Glutamatergic neuron (in vitro differentiated cells): Measurements from ENCODE around the gene DAPL1. TPM values are rescaled to one million over a fixed set of nuclear protein-coding genes. Genes with fewer than 3 reads are reported as not detected.

ENCODE experiments used
- DNase-seq: peaks from one replicate; pipeline ENCODE4 v3.0.0; 2022
- H3K27ac Mint-ChIP-seq: one replicate; pipeline ENCODE4 v1.8.0; 2020; ENCODE audit warnings: mild to moderate bottlenecking, mixed read lengths, inconsistent platforms; ENCODE audit not compliant: unreplicated experiment
- H3K27me3 Mint-ChIP-seq: one replicate; pipeline ENCODE4 v1.8.0; 2020; ENCODE audit warnings: mild to moderate bottlenecking, moderate library complexity, mixed read lengths, inconsistent platforms; ENCODE audit not compliant: unreplicated experiment
- H3K36me3 Mint-ChIP-seq: one replicate; pipeline ENCODE4 v1.8.0; 2020; ENCODE audit warnings: mild to moderate bottlenecking, mixed read lengths, inconsistent platforms; ENCODE audit not compliant: unreplicated experiment
- H3K4me1 Mint-ChIP-seq: one replicate; pipeline ENCODE4 v1.8.0; 2020; ENCODE audit warnings: mild to moderate bottlenecking, low read depth, mixed read lengths, inconsistent platforms; ENCODE audit not compliant: unreplicated experiment
- H3K4me3 Mint-ChIP-seq: one replicate; pipeline ENCODE4 v1.8.0; 2020; ENCODE audit warnings: mild to moderate bottlenecking, mixed read lengths, inconsistent platforms; ENCODE audit not compliant: unreplicated experiment
- H3K9me3 Mint-ChIP-seq: one replicate; pipeline ENCODE4 v1.8.0; 2020; ENCODE audit warnings: mild to moderate bottlenecking, moderate library complexity, mixed read lengths, inconsistent platforms; ENCODE audit not compliant: unreplicated experiment
- CTCF ChIP-seq: fragments of 200-600 bp; sonication (generic); IDR thresholded peaks from one replicate; pipeline ENCODE4 v1.5.0; 2021; ENCODE audit not compliant: partially characterized antibody, unreplicated experiment
- total RNA-seq: library from RNA; stranded (reverse); fragmentation: NEBNext Ultra II Directional; extraction: Animal tissue kit (Norgen Biotek cat#: 25700); gene quantifications from one replicate; pipeline ENCODE4 v1.2.1, GENCODE V29; 2021; ENCODE audit not compliant: unreplicated experiment

Gene DAPL1
- total RNA-seq, 1 donor from 2014 or later = not detected

- H3K27ac Mint-ChIP-seq = no peak overlapping the region
- H3K36me3 Mint-ChIP-seq = no peaks in the 10 kb centered on the region
- H3K4me1 Mint-ChIP-seq = no peaks in the 10 kb centered on the region
- H3K4me3 Mint-ChIP-seq = no peak overlapping the region
- no peaks in the 10 kb centered on the region for H3K9me3 Mint-ChIP-seq
- no peak for TF ChIP-seq CTCF
- no peak for DNase-seq
- H3K27me3 Mint-ChIP-seq = no peaks in the 10 kb centered on the region
These were observed 38.1 kb upstream of the DAPL1 start for GRCh38 chr2:158756976-158757375.

DNA sequence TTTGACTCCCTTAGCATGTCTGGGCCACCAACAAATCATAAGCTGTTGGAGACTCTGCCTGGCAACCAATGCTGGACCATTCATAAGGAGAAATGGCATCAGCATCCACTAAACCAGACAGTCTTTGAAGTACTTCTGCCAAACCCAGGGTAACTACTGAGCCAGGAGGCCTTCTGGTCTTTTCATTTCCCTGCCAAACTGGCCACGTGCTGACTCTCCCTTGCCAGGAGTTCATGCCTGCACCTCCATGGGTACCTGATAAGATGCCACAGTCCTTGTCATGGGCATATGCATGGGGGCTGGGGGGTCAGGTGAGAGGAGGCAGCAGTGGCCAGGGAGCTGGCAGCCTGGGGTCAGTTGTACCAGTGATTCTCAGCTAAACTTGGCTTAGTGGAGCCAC lies 34.2 kb upstream of the DAPL1 start:
- H3K4me1 Mint-ChIP-seq = peaks cover 3% of the 10 kb centered on the region
- TF ChIP-seq CTCF = no peak
- H3K9me3 Mint-ChIP-seq = no peaks in the 10 kb centered on the region
- H3K27ac Mint-ChIP-seq = no peak overlapping the region
- H3K36me3 Mint-ChIP-seq = no peaks in the 10 kb centered on the region
- H3K4me3 Mint-ChIP-seq = no peak overlapping the region
- no peaks in the 10 kb centered on the region for H3K27me3 Mint-ChIP-seq
- DNase-seq = no peak

DNA sequence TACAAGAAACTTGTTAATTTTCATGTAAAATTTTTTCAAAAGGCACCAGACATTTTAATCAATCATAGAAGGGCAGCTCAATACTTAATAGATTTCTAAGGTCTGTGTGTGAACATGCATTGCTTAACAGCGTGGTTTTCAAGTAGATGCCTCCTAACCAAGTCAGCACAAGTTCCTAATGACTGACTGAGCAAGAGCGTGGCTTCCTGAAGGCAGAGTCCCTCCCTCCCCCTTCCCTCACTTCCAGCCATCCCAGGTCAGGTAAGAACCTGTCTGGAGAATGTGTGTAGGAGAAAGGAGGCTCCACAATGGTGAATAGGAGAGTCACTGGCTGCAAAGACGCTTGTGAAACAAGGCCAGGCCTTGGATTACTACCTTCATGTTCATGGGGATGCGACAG lies 33.5 kb upstream of the DAPL1 start:
- DNase-seq = no peak
- H3K27me3 Mint-ChIP-seq = no peaks in the 10 kb centered on the region
- peaks cover 2% of the 10 kb centered on the region for H3K9me3 Mint-ChIP-seq
- peaks cover 8% of the 10 kb centered on the region for H3K4me1 Mint-ChIP-seq
- no peak overlapping the region for H3K4me3 Mint-ChIP-seq
- no peaks in the 10 kb centered on the region for H3K36me3 Mint-ChIP-seq
- no peak for TF ChIP-seq CTCF
- no peak overlapping the region for H3K27ac Mint-ChIP-seq

GRCh38 chr2:158762336-158762735 lies 32.8 kb upstream of the DAPL1 start:
- Mint-ChIP-seq H3K9me3 (peaks cover 2% of the 10 kb centered on the region), H3K4me3 (no peak overlapping the region), H3K27me3 (no peaks in the 10 kb centered on the region), H3K27ac (no peak overlapping the region), H3K36me3 (no peaks in the 10 kb centered on the region), H3K4me1 (peaks cover 9% of the 10 kb centered on the region)
- no peak for DNase-seq
- no peak for TF ChIP-seq CTCF

GRCh38 chr2:158766524-158766923 lies 28.6 kb upstream of the DAPL1 start:
- Mint-ChIP-seq H3K36me3 (no peaks in the 10 kb centered on the region), H3K27me3 (no peaks in the 10 kb centered on the region), H3K4me3 (no peak overlapping the region), H3K9me3 (peaks cover 2% of the 10 kb centered on the region), H3K27ac (peak overlapping the region; percentile 46), H3K4me1 (peaks cover 9% of the 10 kb centered on the region)
- no peak for DNase-seq
- TF ChIP-seq CTCF = no peak
